K562 (cell line): ENCODE results near the gene PTPN18. TPM values are rescaled to one million over a fixed set of nuclear protein-coding genes. Genes with fewer than 3 reads are reported as not detected.
A peak's percentile ranks its signal among the peaks of the same experiment; 100 is the strongest.

Source experiments
- ATAC-seq: fragments of 200-7000 bp; cut with Tn5 transposase; 3 replicates; pipeline ENCODE4 v1.9.1; 2020; ENCODE audit warnings: moderate library complexity
- BruUV-seq: library from RNA; stranded (reverse); fragments of 400-500 nt; replicated peaks from 2 replicates; lab custom pipeline; 2021; lab: Mats Ljungman, UMichigan
- CTCF ChIA-PET: fragments of 300-600 bp; formaldehyde crosslinking; extraction: SDS; loops from one replicate; lab custom pipeline; 2021; ENCODE audit warnings: low intra/inter-chr PET ratio; lab: Yijun Ruan, JAX
- POLR2A ChIA-PET: fragments of 300-600, 350-650 bp; sonication (Branson Sonifier 250); formaldehyde crosslinking; extraction: SDS; loops from one replicate; lab custom pipeline; 2021; ENCODE audit warnings: antibody characterized with exemption, inconsistent platforms; lab: Yijun Ruan, JAX
- DNase-seq, 4 experiments: peaks; one replicate each; pipeline versions ENCODE4 v3.0.0 to v3.0.0-alpha.2; 2011 to 2018; ENCODE audit warnings: low spot score in 3 of 4, mixed read lengths in 3 of 4; ENCODE audit errors: extremely low read depth in 1 of 4
- FAIRE-seq: peaks from 2 replicates; lab custom pipeline; 2011; peaks lifted over from hg19 to GRCh38; lab: Jason Lieb, UNC
- H2AFZ ChIP-seq: 2 replicates; pipeline ENCODE4 v1.6.0; 2011; ENCODE audit warnings: low read depth, low read length, control low read depth, inconsistent platforms
- H3K27ac ChIP-seq: fragments of 200-600 bp; 3 replicates; pipeline ENCODE4 v1.8.0; 2011; ENCODE audit warnings: low read depth, mild to moderate bottlenecking, control low read depth, inconsistent platforms, low read length, moderate library complexity, mixed read lengths; ENCODE audit errors: extremely low read depth
- H3K27me3 ChIP-seq, 2 experiments: fragments of 300-600 bp in 1 of 2; 2 replicates in 1 of 2; 3 replicates in 1 of 2; pipeline versions ENCODE4 v1.6.0 to v1.8.0; 2011; ENCODE audit warnings: inconsistent platforms in 2 of 2, low read length in 2 of 2, mild to moderate bottlenecking in 1 of 2, mixed read lengths in 1 of 2, moderate library complexity in 1 of 2; ENCODE audit not compliant: control insufficient read depth in 2 of 2, insufficient read depth in 2 of 2
- H3K36me3 ChIP-seq: fragments of 300-600 bp; 3 replicates; pipeline ENCODE4 v1.8.0; 2011; ENCODE audit warnings: mild to moderate bottlenecking, low read length, inconsistent platforms; ENCODE audit not compliant: control insufficient read depth, insufficient read depth
- H3K4me1 ChIP-seq, 2 experiments: fragments of 200-600 bp in 1 of 2; replicated peaks in 1 of 2; 2 replicates in 1 of 2; 3 replicates in 1 of 2; pipeline versions ENCODE4 v1.5.1 to v1.8.0; 2011; ENCODE audit warnings: inconsistent platforms in 2 of 2, low read length in 2 of 2, mild to moderate bottlenecking in 1 of 2, mixed read lengths in 1 of 2, moderate library complexity in 1 of 2; ENCODE audit not compliant: control insufficient read depth in 2 of 2, insufficient read depth in 2 of 2
- H3K4me2 ChIP-seq: 2 replicates; pipeline ENCODE4 v1.6.1; 2011; ENCODE audit warnings: low read length, control low read depth, inconsistent platforms, mixed read lengths; ENCODE audit not compliant: insufficient read depth
- H3K4me3 ChIP-seq: fragments of 200-600 bp; sonication (generic), shearing (Covaris generic); 2 replicates; pipeline ENCODE4 v1.5.1; 2016; ENCODE audit warnings: control low read depth, inconsistent platforms
- H3K79me2 ChIP-seq: fragments of 200-600 bp; 3 replicates; pipeline ENCODE4 v1.8.0; 2011; ENCODE audit warnings: low read length, inconsistent platforms; ENCODE audit not compliant: control insufficient read depth, insufficient read depth
- H3K9ac ChIP-seq, 2 experiments: 2 replicates each; pipeline versions ENCODE4 v1.6.0 to v1.6.1; 2011; ENCODE audit warnings: low read depth in 2 of 2, low read length in 2 of 2, control low read depth in 1 of 2, inconsistent platforms in 1 of 2, mild to moderate bottlenecking in 1 of 2, mixed read lengths in 1 of 2; ENCODE audit not compliant: insufficient read depth in 1 of 2
- H3K9me1 ChIP-seq: one replicate; pipeline ENCODE4 v1.6.0; 2011; ENCODE audit warnings: inconsistent platforms, mild to moderate bottlenecking, low read length, moderate library complexity; ENCODE audit not compliant: control insufficient read depth, insufficient read depth
- H3K9me3 ChIP-seq: replicated peaks from 2 replicates; pipeline ENCODE4 v1.5.1; 2011; ENCODE audit warnings: low read depth, low read length, inconsistent platforms; ENCODE audit not compliant: control insufficient read depth, insufficient read depth
- H4K20me1 ChIP-seq: replicated peaks from 2 replicates; pipeline ENCODE4 v1.6.1; 2011; ENCODE audit warnings: low read length, inconsistent platforms, mixed read lengths; ENCODE audit not compliant: control insufficient read depth, insufficient read depth
- THAP7 ChIP-seq: fragments of 250-450 bp; sonication (Bioruptor Pico); IDR thresholded peaks from 2 replicates; pipeline ENCODE4 v1.5.0; 2021
- ZNF12 ChIP-seq: sonication (generic); formaldehyde crosslinking; IDR thresholded peaks from 2 replicates; pipeline ENCODE4 v1.4.0; 2020; ENCODE audit warnings: mild to moderate bottlenecking, missing genetic modification reagents
- WGBS: fragments of 100-300 bp; shearing (Covaris generic); methylation state at CpG from one replicate; pipeline ENCODE4 v1.1.6; 2016; ENCODE audit warnings: low coverage, mixed read lengths; ENCODE audit not compliant: insufficient coverage; ENCODE audit errors: missing lambda C conversion rate; 5-methylcytosine and 5-hydroxymethylcytosine counted together
- in situ Hi-C: fragments of 300-500 bp; cut with MboI; formaldehyde crosslinking; loops from 4 replicates; pipeline ENCODE4 v1.15.0; 2018; ENCODE audit warnings: inconsistent platforms, mixed read lengths
- intact Hi-C: fragments of 100-400 bp; cut with micrococcal nuclease; formaldehyde crosslinking; loops from 2 replicates; pipeline ENCODE4 v1.14.2; 2022
- polyA plus RNA-seq, 8 experiments: library from polyadenylated mRNA; depleted of rRNA in 4 of 8; stranded (reverse) in 5 of 8; unstranded in 3 of 8; fragments of >200 nt; fragmentation: Nextera tagmentation in 2 of 8; fragmentation: Illumina TruSeq in 1 of 8; extraction: Ambion mirVana in 2 of 8; extraction: Trizol in 1 of 8; gene quantifications; 2 replicates each; pipeline versions ENCODE4 v1.2.1 to v1.2.3, GENCODE V29; 2011 to 2014; ENCODE audit warnings: inconsistent platforms in 1 of 8, missing spikeins in 1 of 8
- total RNA-seq, 7 experiments: library from RNA; depleted of rRNA in 6 of 7; stranded (reverse); fragments of >200 nt in 6 of 7; fragmentation: Illumina TruSeq in 2 of 7; extraction: Trizol in 2 of 7; gene quantifications; 2 replicates each; pipeline versions ENCODE4 v1.2.1 to v1.2.3, GENCODE V29; 2011 to 2021; ENCODE audit warnings: low replicate concordance in 1 of 7
- TF ChIP-seq, protein P1 (sequence below): fragments of 450-650 bp; IDR thresholded peaks from 2 replicates; pipeline ENCODE4 v1.6.1; 2017; ENCODE audit warnings: antibody characterized with exemption, mild to moderate bottlenecking

Gene PTPN18
- total and polyA plus RNA-seq, 9 of the 15 experiments (the other 6 are each of a cell fraction or from before 2014, with no cell fraction given): 11.6 to 90.7 (median 49.6) TPM

GRCh38 chr2:130381619-130382018, 25.8 kb downstream of the PTPN18 start (continued):
- TF ChIP-seq THAP7: no peak

DNA sequence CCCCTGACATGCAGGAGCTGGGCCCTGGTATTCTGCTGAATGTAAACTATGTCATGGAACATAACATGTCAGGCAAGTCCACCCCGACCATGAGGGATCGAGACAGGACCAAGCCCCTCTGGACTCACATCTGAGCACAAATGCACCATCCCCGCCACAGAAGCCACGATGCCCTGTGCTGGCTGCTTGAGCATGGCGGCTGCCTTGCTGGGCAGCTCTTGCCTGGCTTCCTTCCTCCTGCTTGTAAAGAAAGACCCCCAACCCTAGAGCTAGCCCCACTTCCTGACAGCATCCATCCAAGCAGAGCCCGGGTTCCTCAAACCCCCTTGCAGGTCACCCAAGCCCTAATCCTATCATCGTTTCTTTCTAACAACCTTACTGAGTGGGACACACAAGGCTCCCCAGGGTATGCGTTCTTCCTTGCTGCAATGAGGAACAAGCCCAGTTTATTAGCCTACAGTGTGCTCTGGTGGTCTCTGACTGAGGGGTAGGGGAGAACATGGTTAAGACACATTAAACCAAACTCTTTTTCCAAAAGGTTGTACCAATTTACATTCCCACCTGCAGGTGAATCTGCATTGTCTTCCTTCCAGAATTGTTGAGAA, 26.6 kb downstream of the PTPN18 start:
- intact Hi-C loops (no loop called here), in situ Hi-C loops (loop anchor here (25.0 kb wide), 1 partner anchor 205 kb away; the partner anchor contains the start of gene CFC1)
- Histone ChIP-seq H3K9me1 (no peaks in the 10 kb centered on the region), H3K27me3 (no peaks in the 10 kb centered on the region), H2AFZ (no peak overlapping the region), H3K4me2 (no peak overlapping the region), H3K27ac (no peak overlapping the region), H3K36me3 (no peaks in the 10 kb centered on the region), H3K4me1 (peaks cover 19 to 41% of the 10 kb centered on the region in 2 experiments), H3K4me3 (no peak overlapping the region)
- WGBS: 91% methylated on average over 8 of the region's 8 CpGs
- POLR2A ChIA-PET: no interaction called here
- CTCF ChIA-PET: no interaction called here
- TF ChIP-seq, protein P1, sequence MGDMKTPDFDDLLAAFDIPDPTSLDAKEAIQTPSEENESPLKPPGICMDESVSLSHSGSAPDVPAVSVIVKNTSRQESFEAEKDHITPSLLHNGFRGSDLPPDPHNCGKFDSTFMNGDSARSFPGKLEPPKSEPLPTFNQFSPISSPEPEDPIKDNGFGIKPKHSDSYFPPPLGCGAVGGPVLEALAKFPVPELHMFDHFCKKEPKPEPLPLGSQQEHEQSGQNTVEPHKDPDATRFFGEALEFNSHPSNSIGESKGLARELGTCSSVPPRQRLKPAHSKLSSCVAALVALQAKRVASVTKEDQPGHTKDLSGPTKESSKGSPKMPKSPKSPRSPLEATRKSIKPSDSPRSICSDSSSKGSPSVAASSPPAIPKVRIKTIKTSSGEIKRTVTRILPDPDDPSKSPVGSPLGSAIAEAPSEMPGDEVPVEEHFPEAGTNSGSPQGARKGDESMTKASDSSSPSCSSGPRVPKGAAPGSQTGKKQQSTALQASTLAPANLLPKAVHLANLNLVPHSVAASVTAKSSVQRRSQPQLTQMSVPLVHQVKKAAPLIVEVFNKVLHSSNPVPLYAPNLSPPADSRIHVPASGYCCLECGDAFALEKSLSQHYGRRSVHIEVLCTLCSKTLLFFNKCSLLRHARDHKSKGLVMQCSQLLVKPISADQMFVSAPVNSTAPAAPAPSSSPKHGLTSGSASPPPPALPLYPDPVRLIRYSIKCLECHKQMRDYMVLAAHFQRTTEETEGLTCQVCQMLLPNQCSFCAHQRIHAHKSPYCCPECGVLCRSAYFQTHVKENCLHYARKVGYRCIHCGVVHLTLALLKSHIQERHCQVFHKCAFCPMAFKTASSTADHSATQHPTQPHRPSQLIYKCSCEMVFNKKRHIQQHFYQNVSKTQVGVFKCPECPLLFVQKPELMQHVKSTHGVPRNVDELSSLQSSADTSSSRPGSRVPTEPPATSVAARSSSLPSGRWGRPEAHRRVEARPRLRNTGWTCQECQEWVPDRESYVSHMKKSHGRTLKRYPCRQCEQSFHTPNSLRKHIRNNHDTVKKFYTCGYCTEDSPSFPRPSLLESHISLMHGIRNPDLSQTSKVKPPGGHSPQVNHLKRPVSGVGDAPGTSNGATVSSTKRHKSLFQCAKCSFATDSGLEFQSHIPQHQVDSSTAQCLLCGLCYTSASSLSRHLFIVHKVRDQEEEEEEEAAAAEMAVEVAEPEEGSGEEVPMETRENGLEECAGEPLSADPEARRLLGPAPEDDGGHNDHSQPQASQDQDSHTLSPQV: no peak
- TF ChIP-seq ZNF12 (CRISPR knock-in tag): peak; percentile 87; the same call in 1 of the 2 replicates
- TF ChIP-seq, all 486 proteins: peak for 1
- DNase-seq (no peak), ATAC-seq (no peak), FAIRE-seq (no peak)
- H3K9ac ChIP-seq: no peak overlapping the region
- no peaks in the 10 kb centered on the region for H4K20me1 ChIP-seq
- H3K79me2 ChIP-seq: no peaks in the 10 kb centered on the region; the same call in 2 of the 3 replicates
- H3K9me3 ChIP-seq: no peaks in the 10 kb centered on the region
- no TSS peak for BruUV-seq
